Adrenal gland (tissue), 12 donors: Measurements from ENCODE around the gene PLAGL2. TPM values are rescaled to one million over a fixed set of nuclear protein-coding genes. Genes with fewer than 3 reads are reported as not detected.

Source experiments
- DNase-seq, 7 donors: peaks; one replicate each; pipeline ENCODE4 v3.0.0-alpha.2; 2019 to 2020
- H3K27ac ChIP-seq, 5 donors: fragments of 200-600 bp; sonication (generic) in 4 of 5; 1 replicate in 3 of 5; 2 replicates in 2 of 5; pipeline versions ENCODE4 v1.5.1 to v1.8.0; 2016 to 2020; ENCODE audit warnings: mild to moderate bottlenecking in 1 of 5
- H3K27me3 ChIP-seq: fragments of 200-600 bp; 2 replicates; pipeline ENCODE4 v1.8.0; 2021
- H3K36me3 ChIP-seq, 2 donors: fragments of 200-600 bp; replicated peaks in 1 of 2; 1 replicate in 1 of 2; 2 replicates in 1 of 2; pipeline versions ENCODE4 v1.5.1 to v1.8.0; 2018 to 2022
- H3K4me1 ChIP-seq, 2 donors: fragments of 200-600 bp; replicated peaks in 1 of 2; 1 replicate in 1 of 2; 2 replicates in 1 of 2; pipeline versions ENCODE4 v1.5.1 to v1.8.0; 2018 to 2021
- H3K4me3 ChIP-seq, 4 donors: fragments of 200-600 bp; sonication (generic) in 3 of 4; one replicate each; pipeline ENCODE4 v1.5.1; 2016 to 2018
- H3K9me3 ChIP-seq, 3 donors: fragments of 200-600 bp; sonication (generic) in 1 of 3; replicated peaks in 1 of 3; 1 replicate in 2 of 3; 2 replicates in 1 of 3; pipeline versions ENCODE4 v1.5.1 to v1.8.0; 2016 to 2021
- CTCF ChIP-seq, 6 experiments: fragments of 450-650 bp in 4 of 6; fragments of 200-600 bp in 2 of 6; sonication (generic) in 1 of 6; IDR thresholded peaks; 1 replicate in 5 of 6; 2 replicates in 1 of 6; pipeline versions ENCODE4 v1.5.1 to v1.8.0; 2016 to 2021; ENCODE audit warnings: antibody characterized with exemption in 6 of 6, mild to moderate bottlenecking in 2 of 6, moderate library complexity in 1 of 6
- POLR2A ChIP-seq, 2 donors: fragments of 450-650 bp; IDR thresholded peaks; one replicate each; pipeline ENCODE4 v1.6.1; 2017; ENCODE audit warnings: antibody characterized with exemption in 2 of 2, mild to moderate bottlenecking in 2 of 2, moderate library complexity in 1 of 2
- WGBS, 4 donors: extraction: QIAGEN DNeasy Blood & Tissue Kit in 2 of 4; methylation state at CpG; one replicate each; pipeline versions ENCODE4 v1.1.5 to v1.1.7; 2013 to 2017; 5-methylcytosine and 5-hydroxymethylcytosine counted together
- intact Hi-C, 2 donors: fragments of 100-400 bp; cut with DNase I; formaldehyde crosslinking; loops; one replicate each; pipeline versions ENCODE4 v1.14.1 to v1.15.0; 2022 to 2023
- microRNA counts, 2 donors: library from miRNA; unstranded; fragments of <30 nt; microRNA quantifications; one replicate each; lab custom pipeline; 2016
- polyA plus RNA-seq, 3 donors: library from polyadenylated mRNA; stranded (reverse); fragments of 200-250 nt in 2 of 3; fragments of 350-450 nt in 1 of 3; fragmentation: Illumina TruSeq in 1 of 3; extraction: RNeasy Lipid Tissue Mini Kit (QIAGEN cat#74804) in 1 of 3; gene quantifications; one replicate each; pipeline ENCODE4 v1.2.3, GENCODE V29; 2013 to 2014
- total RNA-seq, 9 donors: library from RNA; depleted of rRNA in 4 of 9; stranded (reverse); fragments of >200 nt in 4 of 9; fragments of 120-200 nt in 1 of 9; fragmentation: NEBNext Ultra II Directional in 1 of 9; extraction: Animal tissue kit (Norgen Biotek cat#: 25700) in 1 of 9; gene quantifications; one replicate each; pipeline versions ENCODE4 v1.1.0 to v1.2.4, GENCODE V29; 2013 to 2023
- donor health status: healthy with polysubstance abuse.
- donor health status: Bipolar disorder and iron deficiency.
- donor health status: DM: yes; HTN: yes; CAD: no.
- donor health status: DM: no; HTN: no; CAD: no.
- donor health status: DM: no; HTN: no; CAD: no.
- donor health status: DM: yes; HTN: yes; CAD: no.

Gene PLAGL2
- total and polyA plus RNA-seq, 12 donors, result 1.3 to 7.1 (median 4.2) TPM

GRCh38 chr20:32144898-32145662, 62.5 kb downstream of the PLAGL2 start:
- TF ChIP-seq CTCF (IDR thresholded peaks at IDR 0.05) (no peak), POLR2A (IDR thresholded peaks at IDR 0.05) (no peak)
- H3K9me3 ChIP-seq, result no peaks in the 10 kb centered on the region
- DNase-seq, result peak in 1 of 7 donors; percentile 7
- no peaks in the 10 kb centered on the region for H3K27me3 ChIP-seq
- H3K36me3 ChIP-seq, result peaks cover 0 to 79% of the 10 kb centered on the region in 2 donors
- H3K4me1 ChIP-seq, result peaks cover 8% of the 10 kb centered on the region in 2 donors
- intact Hi-C loops, result no loop called here
- H3K27ac ChIP-seq, result no peak overlapping the region
- H3K4me3 ChIP-seq, result no peak overlapping the region
- WGBS, 4 donors, result 83 to 96% (median 93%) methylated on average over 7 to 8 of the region's 8 CpGs

GRCh38 chr20:32142991-32143390, 64.6 kb downstream of the PLAGL2 start:
- 89 to 95% (median 95%) methylated on average over 14 to 15 of the region's 15 CpGs for WGBS, 4 donors
- DNase-seq, result peak in 1 of 7 donors; percentile 4
- Histone ChIP-seq H3K27me3 (no peaks in the 10 kb centered on the region), H3K9me3 (no peaks in the 10 kb centered on the region), H3K4me1 (peaks cover 8% of the 10 kb centered on the region in 2 donors), H3K4me3 (no peak overlapping the region), H3K27ac (no peak overlapping the region), H3K36me3 (peaks cover 0 to 89% of the 10 kb centered on the region in 2 donors)
- intact Hi-C loops, result no loop called here
- no peak for TF ChIP-seq CTCF (IDR thresholded peaks at IDR 0.05)
- TF ChIP-seq POLR2A (IDR thresholded peaks at IDR 0.05), result no peak

MicroRNA genes within 50 kb of the gene (microRNA counts, 767-probe panel; counts per million panel counts)
- microRNA hsa-miR-1825 (lab: Ali Mortazavi, UCI), result 0 counts per million in 2 donors

Other genes with a start within 250 kb of the PLAGL2 start
- under 1 TPM in 5 of 9 donors, not detected in 4; 0.04 to 0.56 (median 0.28) TPM for gene XKR7, start 239.6 kb downstream of the PLAGL2 start, total RNA-seq
- gene XKR7, start 239.6 kb downstream of the PLAGL2 start, polyA plus RNA-seq, result under 1 TPM; 0.07 to 0.49 (median 0.40) TPM
- gene CCM2L, start 197.3 kb downstream of the PLAGL2 start, total RNA-seq, result 10 to 100 TPM in 1 of 9 donors, 1 to 10 TPM in 8; 3.8 to 28.2 (median 6.2) TPM
- 10 to 100 TPM in 2 of 3 donors, 1 to 10 TPM in 1; 2.2 to 21.3 (median 11.4) TPM for gene CCM2L, start 197.3 kb downstream of the PLAGL2 start, polyA plus RNA-seq
- gene HCK, start 155.5 kb downstream of the PLAGL2 start, total RNA-seq, result 10 to 100 TPM in 7 of 9 donors, 1 to 10 TPM in 2; 3.7 to 49.8 (median 28.9) TPM
- 10 to 100 TPM in 2 of 3 donors, 1 to 10 TPM in 1; 9.9 to 15.0 (median 10.0) TPM for gene HCK, start 155.5 kb downstream of the PLAGL2 start, polyA plus RNA-seq
- gene TM9SF4, start 98.0 kb downstream of the PLAGL2 start, total RNA-seq, result 10 to 100 TPM; 36.0 to 61.0 (median 47.9) TPM
- gene TM9SF4, start 98.0 kb downstream of the PLAGL2 start, polyA plus RNA-seq, result 10 to 100 TPM; 23.2 to 47.3 (median 34.4) TPM
- gene POFUT1, start 137 bp upstream of the PLAGL2 start, total RNA-seq, result 10 to 100 TPM; 23.7 to 45.5 (median 30.1) TPM
- 10 to 100 TPM in 2 of 3 donors, 1 to 10 TPM in 1; 8.5 to 27.3 (median 10.1) TPM for gene POFUT1, start 137 bp upstream of the PLAGL2 start, polyA plus RNA-seq
- 10 to 100 TPM; 22.9 to 49.4 (median 29.6) TPM for gene KIF3B, start 69.9 kb upstream of the PLAGL2 start, total RNA-seq
- 10 to 100 TPM in 2 of 3 donors, 1 to 10 TPM in 1; 8.4 to 62.1 (median 12.9) TPM for gene KIF3B, start 69.9 kb upstream of the PLAGL2 start, polyA plus RNA-seq
- 10 to 100 TPM; 26.4 to 77.7 (median 54.7) TPM for gene ASXL1, start 150.6 kb upstream of the PLAGL2 start, total RNA-seq
- gene ASXL1, start 150.6 kb upstream of the PLAGL2 start, polyA plus RNA-seq, result 10 to 100 TPM; 19.9 to 59.3 (median 43.6) TPM